Stimulated activated CD4-positive, alpha-beta T cell treated with anti-CD3 and anti-CD28 coated beads, TNF-alpha, amount 100 ng/mL, for 1 hour (primary cell): ENCODE data around the gene NOTCH1.

ENCODE experiments used
- DNase-seq, 3 donors: peaks; one replicate each; pipeline ENCODE4 v3.0.0-alpha.2; 2020; ENCODE audit warnings: low read depth in 3 of 3, low spot score in 1 of 3

The NOTCH1 gene

DNA sequence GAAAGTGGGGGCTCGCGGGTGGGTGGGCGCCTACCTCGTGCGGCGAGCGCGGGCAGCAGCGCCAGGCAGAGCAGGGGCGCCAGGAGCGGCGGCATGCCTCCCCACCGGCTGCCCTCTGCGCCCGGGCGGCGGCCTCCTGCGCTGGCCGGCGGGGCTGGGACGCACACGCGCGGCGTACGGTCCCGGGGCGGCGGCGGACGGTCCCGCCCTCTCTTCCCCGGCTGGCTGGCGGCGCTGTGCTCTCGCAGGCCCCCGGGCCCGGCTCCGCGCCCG is 220 bp downstream of the NOTCH1 start:
- DNase-seq, result no peak

DNA sequence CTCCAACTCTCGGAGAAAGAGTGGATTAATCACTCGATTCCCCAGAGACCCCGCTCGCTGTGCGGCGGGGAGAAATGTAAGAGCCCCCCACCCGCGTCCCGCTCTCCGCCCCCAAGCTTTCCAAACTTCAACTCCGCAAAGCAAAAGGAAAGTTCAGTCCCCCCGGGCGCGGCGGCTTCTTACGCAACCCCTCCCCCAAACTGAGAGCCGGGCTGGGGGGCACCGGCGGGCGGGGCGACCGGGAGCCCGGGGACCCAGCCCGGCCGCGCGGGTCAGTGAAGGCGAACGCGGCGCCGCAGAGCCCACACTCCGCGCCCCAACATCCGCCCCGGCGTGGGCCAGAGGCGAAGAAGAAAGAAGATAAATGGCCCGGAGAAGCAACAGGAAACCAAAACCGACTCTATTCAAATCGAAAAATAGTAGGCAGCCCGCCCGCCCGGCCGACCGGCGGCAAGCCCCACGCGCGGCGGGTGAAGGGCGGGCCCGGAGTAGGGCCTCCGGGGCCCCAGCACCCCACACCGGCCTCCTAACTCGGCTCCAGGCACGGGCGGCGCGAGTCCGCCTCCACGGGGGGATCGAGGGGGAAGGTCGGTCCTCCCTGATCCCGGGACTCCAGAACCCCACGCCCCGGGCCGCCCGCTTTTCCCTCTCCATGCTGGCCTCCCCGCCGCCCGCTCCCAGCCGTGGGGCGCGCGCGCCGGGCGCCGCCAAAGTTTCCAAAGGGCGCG is 720 bp downstream of the NOTCH1 start:
- peak in 1 of 3 donors; percentile 58 for DNase-seq

DNA sequence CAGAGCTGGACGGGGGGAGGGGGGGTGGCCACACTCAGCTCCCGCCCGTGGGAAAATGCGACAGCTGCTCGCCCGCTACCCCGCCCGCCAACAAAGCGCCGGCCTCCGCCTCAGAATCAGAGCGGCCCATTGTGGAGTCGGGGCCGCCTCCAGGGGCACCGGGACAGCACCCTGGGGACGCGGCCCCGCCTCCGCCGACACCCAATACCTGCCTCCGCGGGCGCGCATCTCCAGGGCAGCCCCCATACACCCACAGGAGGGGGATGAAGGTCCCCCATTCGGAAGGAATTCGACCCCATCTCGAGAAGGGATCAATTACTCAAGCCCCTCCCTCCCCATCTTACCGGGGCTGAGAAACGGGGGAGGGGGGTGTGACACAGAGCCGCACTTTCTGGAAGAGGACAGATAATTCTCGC is 1.3 kb downstream of the NOTCH1 start:
- DNase-seq, result peak in 1 of 3 donors; percentile 53

DNA sequence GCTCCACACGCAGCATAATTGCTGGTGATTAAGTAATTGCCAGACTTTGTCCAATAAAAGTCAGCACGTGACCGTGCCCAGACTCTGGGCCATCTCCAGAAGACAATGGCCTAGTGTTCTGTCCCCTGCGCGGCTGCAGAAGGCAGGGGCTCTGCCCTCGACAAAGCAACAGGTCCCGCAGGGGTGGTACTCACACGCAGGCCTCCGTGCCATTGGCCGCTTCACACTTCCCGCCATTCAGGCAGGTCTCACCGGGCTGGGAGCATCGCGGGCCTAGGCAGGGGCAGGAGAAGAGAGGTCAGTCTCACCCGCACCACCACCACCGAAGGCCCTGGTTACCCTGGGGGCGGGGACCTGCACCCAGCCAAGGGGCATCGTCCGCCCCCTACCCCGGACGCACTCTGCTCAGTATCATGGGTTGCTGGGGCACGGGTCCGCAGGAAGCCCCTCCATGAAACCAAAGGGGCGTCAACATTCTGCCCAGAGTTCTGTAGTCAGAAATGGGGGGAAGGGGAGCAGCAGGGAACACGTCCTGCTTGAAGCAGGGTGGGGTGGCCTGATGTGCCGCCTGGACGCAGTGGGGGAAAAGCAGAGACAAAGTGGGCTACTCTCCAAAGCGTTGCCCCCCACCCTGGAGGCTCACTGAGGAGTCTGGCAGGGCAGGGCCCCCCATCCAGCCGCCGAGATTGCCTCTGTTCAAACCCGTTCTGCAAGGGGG is 1.9 kb downstream of the NOTCH1 start:
- no peak for DNase-seq

DNA sequence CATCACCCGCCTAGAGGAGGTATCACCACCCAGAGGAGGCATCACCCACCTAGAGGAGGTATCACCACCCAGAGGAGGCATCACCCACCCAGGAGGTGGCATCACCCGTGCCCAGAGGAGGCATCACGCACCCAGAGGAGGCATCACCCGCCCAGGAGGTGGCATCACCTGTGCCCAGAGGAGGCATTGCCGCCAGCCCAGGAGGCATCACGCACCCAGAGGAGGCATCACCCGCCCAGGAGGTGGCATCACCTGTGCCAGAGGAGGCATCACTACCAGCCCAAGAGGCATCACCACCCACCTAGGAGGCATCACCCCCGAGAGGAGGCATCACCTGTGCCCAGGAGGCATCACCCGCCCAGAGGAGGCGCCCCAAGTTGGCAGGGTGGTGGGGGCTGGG is 2.6 kb downstream of the NOTCH1 start:
- no peak for DNase-seq

DNA sequence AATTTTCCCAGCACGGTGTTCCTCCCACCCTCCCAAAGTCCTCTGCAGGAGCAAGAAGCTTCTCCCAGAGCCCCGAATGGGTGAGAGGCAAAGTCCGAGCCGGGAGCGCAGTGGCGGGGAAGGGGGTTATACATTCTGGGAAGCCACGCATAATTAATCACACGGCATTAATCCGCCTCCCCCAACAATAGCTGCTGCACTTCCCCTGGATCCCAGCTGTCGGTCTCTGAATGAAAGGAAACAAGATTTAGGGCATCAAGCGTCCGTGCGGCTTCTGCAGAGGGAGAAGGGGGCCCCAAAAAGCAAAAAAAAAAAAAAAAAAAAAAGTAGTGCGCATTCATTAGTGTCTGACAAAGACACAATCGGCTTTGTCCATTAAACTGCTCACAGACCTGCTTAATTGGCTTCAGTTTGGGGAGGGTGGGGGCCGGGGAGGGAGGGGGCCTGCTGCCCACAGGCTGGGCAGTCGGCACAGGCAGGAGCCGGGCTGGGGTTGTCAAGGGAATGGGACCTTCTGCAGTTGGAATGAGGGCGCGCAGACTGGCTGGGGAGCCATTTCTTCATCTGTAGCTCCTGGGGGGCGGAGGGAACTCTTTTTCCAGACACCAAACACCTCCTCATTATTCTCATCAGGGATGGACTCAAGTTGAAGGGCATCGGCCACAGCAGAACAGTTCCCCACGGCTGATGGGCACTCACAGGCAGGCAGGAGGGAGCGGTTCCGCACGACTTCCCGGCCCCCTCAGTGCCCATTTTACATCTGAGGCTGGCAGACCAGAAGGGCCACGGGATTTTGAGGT is 3.4 kb downstream of the NOTCH1 start:
- no peak for DNase-seq

DNA sequence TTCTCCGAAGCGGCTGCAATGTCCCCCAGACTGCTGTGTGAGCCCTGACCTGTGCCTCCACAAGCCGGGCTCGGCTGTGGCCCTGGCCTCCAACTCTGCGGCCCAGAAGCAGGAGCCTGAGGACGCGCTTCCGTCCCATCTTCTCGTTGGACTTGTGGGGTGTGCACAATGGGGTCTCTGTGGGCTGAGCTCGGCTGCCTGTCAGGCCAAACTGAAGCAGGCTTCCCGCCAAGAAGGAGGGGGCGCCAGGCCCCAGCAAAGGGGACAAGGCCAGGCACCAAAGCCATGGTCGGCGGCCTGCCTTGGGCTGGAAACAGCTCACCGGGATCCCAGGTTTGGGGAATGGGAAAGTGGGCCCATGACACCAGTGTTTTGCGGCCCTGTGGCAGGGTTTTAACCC is 4.1 kb downstream of the NOTCH1 start:
- no peak for DNase-seq

DNA sequence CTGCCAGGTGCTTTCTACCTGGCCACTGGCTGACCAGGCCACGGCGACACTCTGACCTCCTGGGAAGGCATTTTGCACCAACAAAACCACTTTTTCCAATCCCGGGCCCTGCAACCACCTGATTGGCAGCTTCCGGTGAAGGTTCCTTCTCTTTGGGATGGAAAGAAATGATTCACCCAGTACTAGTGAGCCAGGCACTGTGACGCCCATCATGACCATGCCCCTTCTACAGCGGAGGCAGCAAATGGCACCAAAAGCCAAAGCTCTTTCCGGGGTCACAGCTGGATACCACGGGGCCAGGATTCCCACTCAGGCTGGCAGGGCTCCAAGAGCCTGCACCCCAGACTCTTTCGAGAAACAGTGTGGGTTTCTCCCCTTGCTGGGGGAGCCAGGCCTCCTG is 4.7 kb downstream of the NOTCH1 start:
- DNase-seq, result no peak

DNA sequence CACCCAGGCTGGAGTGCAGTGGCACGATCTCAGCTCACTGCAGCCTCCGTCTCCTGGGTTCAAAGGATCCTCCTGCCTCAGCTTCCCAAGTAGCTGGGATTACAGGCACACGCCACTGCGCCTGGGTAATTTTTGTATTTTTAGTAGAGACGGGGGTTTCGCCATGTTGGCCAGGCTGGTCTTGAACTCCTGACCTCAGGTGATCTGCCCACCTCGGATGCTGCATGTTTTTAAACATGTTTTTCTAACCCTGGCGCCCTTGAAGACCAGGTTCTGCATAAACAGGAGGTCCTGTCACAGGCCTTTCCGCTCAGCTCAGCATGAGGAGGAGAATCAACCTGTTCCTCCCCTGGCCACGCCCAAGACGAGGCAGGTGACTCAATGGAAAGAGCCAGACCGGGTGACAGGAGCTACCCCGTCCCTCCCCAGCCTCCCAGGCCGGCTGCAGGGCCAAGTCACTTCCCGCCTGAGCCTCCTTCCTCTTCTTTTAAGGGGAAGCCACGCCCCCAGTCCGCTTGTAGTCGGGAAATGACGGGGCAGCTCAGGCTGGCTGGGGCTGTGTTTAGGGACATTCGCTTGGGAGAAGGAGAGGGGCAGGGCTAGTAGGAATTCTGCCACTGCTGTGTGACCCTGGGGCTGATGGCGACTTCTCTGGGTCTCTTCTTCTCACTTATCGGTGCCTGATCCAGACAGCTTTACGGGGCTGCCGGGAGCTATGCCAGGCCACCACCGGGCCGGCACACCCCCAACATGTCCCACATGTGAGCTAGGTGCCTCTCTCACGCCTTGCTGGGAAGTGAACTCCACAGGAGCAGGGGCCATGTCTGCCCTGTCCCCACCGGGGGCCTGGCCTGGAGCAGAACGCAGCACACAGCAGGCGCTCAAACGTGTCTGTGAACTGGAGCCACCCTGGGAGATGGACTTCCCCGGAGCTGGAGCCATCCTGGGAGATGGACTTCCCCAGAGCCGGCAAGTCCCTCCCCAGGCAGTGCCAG is 6.1 kb downstream of the NOTCH1 start:
- DNase-seq, result peak; percentile 80 to 92 (median 85)

DNA sequence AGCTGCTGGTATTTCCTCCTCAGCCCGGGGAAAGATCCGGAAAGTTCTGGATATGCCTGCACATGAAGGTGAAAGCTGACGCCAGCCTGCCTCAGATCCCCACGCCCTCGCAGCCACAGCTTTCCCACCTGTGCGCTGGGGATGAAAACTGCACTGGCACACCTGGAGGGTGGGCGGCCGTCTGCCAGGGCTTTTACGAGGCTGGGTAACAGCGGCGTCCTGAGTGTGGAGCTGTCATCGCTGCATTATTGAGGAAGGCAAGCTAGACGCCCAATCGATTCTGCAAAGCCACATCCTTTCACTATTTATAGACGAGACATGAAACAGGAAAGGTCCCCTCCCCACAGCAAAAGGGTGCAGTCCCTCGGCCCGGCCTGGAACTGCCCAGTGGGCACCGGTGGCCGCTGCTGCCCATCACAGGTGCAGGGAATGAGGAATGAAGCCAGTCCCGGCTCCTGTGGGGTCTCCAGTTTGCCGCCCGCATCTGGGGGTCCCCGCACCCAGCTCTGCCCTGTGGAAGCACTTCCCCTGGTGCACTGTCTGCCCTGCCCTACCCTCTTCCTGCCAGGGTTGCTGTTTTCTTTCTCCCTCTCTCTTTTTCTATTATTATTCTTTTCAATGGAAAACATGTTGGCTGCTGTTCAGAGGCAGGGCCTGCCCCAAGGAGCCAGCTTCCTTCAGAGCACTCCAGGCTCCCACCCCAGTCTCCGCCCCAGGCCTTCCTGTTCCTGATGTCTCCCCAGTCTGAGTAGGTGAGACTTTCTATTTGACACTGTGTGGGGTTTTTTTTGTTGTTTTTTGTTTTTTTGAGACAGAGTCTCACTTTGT is 7.0 kb downstream of the NOTCH1 start:
- DNase-seq, result peak in 1 of 3 donors; percentile 35

DNA sequence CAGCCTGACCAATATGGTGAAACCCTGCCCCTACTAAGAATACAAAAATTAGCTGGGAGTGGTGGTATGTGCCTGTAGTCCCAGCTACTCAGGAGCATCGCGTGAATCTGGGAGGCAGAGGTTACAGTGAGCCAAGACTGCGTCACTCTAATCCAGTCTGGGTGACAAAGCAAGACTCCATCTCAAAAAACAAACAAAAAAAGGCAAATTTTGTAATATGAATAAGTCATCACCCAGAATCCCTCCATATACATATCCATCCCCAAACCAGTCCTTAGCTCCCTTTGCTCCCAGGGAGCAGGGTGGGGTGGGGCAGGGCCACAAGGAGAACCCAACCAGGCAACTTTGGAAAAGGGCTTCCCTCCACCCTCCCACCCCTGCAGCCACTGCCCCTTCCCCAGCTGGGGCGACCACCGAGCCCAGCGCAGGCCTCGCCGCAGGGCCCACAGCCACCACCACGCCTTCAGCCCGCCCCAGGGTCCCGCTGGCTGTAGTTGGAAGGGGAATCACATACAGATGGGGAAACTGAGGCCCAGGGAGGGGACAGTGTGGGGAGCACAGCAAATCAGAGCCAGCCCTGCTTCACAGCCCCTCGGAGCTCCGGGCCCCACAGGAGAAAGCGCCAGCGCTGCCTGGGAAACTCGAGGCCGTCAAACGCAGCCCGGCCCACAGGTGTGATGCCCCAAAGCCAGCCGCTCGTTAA is 7.8 kb downstream of the NOTCH1 start:
- no peak for DNase-seq

DNA sequence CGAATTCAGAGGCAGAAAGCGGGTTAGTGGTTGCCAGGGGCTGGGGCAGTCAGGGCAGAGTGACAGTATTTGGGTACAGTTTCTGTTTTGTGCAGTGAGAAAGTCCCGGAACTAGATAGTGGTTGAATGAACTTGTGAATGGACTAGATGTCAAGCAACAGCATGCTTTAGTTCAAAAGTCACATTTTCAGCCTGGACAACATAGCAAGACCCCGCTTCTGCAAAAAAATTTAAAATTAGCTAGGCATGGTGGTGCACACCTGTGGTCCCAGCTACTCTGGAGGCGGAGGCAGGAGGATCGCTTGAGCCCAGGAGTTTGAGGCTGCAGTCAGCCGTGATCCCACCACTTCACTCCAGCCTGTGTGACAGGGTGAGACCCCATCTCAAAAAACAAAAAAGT is 8.4 kb downstream of the NOTCH1 start:
- DNase-seq, result no peak

DNA sequence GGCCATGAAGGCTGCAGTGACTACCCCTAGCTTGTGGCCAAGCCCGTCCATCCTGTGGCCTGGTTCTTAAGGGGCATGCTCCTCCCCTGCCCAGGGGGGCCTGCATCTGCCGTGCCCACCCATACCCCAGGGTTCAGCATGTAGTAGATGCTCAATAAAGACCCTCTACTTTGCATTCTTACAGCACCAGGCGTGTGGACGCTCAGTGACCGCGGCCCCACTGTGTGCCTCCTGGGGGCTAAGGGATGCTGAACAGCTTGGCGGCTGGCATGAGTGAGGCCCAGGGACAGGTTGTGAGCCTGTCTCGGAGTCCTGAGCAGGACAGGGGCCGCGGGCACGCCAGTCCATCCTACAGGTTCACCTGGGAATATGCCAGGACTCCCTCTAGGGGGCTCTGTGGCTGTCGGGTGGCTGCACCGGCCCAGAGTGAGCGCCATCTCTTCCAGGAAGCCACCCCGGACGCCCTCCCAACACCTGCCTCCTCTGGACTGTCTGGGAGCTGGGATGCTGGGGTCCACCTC is 9.1 kb downstream of the NOTCH1 start:
- no peak for DNase-seq

DNA sequence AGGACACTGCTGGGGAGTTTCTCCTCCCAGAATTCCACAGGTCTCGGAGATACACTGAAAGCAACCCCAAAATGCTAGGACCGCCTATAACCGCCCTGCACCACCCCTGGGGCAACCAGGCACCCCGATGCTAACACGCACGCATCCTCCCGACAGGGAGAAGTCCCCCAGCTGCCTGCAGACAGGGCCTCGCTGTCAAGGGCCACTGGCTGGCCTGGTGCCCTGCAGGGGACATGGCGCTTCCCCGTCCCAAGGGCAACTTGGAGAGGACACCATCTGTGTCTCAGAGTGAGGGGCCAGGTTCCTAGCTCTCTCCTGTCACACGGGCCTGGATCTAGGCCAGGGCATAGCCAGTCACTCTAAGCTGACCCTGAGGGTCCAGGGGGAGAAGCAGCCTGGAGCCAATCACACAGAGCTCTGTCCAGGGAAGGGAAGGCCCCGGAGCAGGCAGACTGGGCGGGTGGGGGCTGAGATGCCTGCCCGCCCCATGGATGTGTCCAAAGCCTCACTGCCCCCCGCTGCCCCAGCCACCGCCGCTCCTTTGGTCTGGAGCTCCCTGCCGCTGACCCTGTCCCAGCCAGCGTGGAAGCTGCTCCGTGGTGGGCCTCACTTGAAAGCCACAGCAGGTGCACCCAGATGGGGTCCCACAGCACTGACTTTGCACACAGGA is 9.7 kb downstream of the NOTCH1 start:
- DNase-seq, result no peak

DNA sequence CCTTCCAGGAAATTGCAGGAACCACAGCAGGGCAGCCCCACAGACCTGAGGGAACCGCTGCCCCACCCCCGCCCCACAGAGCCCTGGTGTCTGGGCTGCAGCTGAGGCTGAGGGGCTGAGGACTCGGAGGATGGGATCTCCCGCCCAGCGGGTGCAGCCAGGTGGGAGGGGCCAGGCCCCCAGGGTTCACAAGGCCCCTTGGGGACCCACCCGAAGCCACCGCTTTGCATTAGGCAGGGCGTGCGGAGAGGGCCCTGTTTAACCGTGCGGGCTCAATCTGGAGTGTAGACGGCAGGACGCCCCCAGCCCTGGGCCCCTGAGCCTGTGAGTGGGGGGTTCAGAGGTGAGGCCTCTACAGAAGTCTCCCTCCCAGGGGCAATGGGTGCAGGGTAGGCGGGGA is 10.8 kb downstream of the NOTCH1 start:
- DNase-seq, result no peak

DNA sequence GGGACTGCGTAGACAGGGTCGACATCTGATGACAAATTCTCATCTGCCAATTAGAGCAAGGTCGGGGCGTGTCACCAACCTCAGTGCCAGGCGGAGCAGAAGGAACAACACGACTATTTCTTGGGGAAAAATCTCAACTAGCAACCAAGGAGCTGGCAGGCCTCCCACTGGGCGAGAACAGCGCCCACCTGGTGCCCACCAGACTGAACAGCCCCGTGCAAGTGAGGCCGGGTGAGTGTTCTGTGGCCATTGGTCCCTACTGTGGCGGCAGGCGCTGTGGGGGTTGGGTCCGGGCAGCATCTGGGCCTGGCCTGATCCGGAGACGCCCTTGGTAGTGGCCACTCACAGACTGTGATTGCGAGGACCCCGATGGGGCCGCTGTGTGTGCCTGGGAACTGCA is 11.5 kb downstream of the NOTCH1 start:
- no peak for DNase-seq

DNA sequence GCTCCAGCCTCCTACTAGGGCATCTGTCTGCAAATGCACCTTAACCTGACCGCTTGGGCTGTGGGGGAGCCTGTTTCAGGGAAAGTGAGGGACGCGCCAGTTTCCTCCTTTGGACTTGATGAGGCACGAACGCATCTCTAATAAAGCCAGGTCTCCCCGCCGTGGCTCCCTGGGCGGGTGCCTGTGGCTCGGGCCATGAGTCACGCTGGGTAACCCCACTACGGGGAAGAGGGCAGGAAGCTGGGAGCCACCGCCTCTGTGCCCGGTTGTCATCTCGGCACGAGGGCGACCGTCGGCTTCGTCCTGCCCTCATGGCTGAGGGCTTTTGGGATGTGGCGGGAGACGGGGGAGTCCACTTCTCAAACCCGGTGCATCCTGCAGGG is 12.1 kb downstream of the NOTCH1 start:
- peak; percentile 50 to 60 (median 57) for DNase-seq
